Measurements from ENCODE around the gene STRN4. TPM values are rescaled to one million over a fixed set of nuclear protein-coding genes. Genes with fewer than 3 reads are reported as not detected.

Gene STRN4
- total and polyA plus RNA-seq, 2 donors, result 31.9 to 38.7 TPM

DNA sequence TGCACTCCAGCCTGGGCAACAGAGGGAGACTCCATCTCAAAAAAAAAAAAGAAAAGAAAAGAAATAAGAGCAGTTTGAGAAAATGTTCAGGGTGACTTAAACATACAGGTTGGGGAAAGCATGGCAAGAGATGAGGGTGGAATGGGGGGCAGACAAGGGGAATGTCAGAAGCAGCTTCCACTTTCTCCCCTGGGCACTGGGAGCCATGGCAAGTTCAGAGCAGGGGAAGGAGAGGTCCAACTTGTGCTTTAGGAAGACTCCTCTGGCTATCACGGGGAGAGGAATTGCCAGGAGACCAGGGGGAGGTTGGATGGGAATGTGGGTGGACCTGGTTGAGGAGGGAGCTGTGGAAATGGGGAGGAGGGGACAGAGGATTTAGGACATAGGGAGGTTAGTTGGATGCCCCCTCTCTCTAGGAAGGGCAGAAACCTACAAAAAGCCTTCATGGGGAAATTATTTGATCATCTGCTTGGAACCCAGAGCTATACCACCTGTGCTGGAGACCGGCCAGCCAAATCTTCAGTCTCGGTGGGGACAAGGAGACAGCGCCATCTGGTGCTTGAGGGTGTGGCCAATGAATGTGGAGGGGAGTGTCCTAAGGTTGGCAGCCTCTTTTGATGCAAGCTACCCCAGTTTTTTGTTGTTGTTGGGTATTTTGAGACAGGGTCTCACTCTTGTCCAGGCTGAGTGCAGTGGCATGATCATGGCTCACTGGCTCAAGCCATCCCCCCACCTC is 7.3 kb upstream of the STRN4 start:
- H3K9me3 ChIP-seq (ENCODE audit: control insufficient read depth in 2 of 2, insufficient read depth in 1 of 2, low read length in 1 of 2), result no peaks in the 10 kb centered on the region
- no peaks in the 10 kb centered on the region for H3K27me3 ChIP-seq (ENCODE audit: control insufficient read depth in 2 of 2, insufficient read depth in 1 of 2, low read length in 1 of 2)
- DNase-seq (ENCODE audit: low read depth in 6 of 9, low spot score in 9 of 9), result peak in 8 of 9 donors; percentile 44 to 88 (median 73)
- H3K36me3 ChIP-seq (ENCODE audit: control insufficient read depth in 2 of 2, insufficient read depth in 2 of 2, low read length in 1 of 2), result peaks cover 20 to 24% of the 10 kb centered on the region in 2 donors
- no peak overlapping the region for H3K4me3 ChIP-seq (ENCODE audit: low read length in 2 of 2)
- WGBS, result 22% methylated on average over 4 of the region's 4 CpGs
- H3K4me1 ChIP-seq (ENCODE audit: control insufficient read depth in 2 of 2, insufficient read depth in 2 of 2, low read length in 2 of 2), result peaks cover 0 to 16% of the 10 kb centered on the region in 2 donors
- H3K27ac ChIP-seq (ENCODE audit: low read depth in 1 of 2, low read length in 1 of 2), result no peak overlapping the region

DNA sequence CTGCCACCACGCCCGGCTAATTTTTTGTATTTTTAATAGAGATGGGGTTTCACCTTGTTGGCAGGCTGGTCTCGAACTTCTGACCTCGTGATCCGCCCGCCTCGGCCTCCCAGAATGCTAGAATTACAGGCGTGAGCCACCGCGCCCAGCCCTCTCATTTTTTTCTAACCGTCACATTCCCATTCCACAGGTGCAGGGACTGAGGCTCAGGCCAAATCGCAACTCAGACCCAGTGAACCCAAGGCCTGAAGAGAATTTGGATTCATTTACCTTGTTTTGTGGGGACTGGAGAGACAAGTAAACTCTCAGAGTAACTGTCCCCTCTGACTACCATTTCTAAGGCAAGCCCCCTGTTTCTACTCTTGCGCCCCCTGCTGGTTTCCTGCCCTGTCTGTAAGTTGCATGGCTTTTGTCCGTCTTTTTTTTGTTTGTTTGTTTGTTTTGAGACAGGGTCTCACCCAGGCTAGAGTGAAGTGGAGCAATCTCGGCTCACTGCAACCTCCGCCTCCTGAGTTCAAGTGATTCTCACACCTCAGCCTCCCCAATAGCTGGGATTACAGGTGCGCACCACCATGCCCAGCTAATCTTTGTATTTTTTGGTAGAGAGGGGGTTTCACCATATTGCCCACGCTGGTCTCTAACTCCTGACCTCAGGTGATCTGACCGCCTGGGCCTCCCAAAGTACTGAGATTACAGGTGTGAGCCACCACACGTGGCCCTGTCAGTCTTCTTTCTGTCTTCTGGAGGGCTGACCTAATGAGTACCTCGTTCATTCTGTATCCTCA is 2.3 kb upstream of the STRN4 start:
- 95% methylated on average over 21 of the region's 21 CpGs for WGBS
- peak in 4 of 9 donors; percentile 52 to 75 (median 60) for DNase-seq (ENCODE audit: low read depth in 6 of 9, low spot score in 9 of 9)
- Histone ChIP-seq H3K4me3 (ENCODE audit: low read length in 2 of 2) (no peak overlapping the region), H3K9me3 (ENCODE audit: control insufficient read depth in 2 of 2, insufficient read depth in 1 of 2, low read length in 1 of 2) (no peaks in the 10 kb centered on the region), H3K4me1 (ENCODE audit: control insufficient read depth in 2 of 2, insufficient read depth in 2 of 2, low read length in 2 of 2) (peaks cover 23 to 36% of the 10 kb centered on the region in 2 donors), H3K36me3 (ENCODE audit: control insufficient read depth in 2 of 2, insufficient read depth in 2 of 2, low read length in 1 of 2) (peaks cover 9 to 11% of the 10 kb centered on the region in 2 donors), H3K27me3 (ENCODE audit: control insufficient read depth in 2 of 2, insufficient read depth in 1 of 2, low read length in 1 of 2) (no peaks in the 10 kb centered on the region), H3K27ac (ENCODE audit: low read depth in 1 of 2, low read length in 1 of 2) (no peak overlapping the region)

DNA sequence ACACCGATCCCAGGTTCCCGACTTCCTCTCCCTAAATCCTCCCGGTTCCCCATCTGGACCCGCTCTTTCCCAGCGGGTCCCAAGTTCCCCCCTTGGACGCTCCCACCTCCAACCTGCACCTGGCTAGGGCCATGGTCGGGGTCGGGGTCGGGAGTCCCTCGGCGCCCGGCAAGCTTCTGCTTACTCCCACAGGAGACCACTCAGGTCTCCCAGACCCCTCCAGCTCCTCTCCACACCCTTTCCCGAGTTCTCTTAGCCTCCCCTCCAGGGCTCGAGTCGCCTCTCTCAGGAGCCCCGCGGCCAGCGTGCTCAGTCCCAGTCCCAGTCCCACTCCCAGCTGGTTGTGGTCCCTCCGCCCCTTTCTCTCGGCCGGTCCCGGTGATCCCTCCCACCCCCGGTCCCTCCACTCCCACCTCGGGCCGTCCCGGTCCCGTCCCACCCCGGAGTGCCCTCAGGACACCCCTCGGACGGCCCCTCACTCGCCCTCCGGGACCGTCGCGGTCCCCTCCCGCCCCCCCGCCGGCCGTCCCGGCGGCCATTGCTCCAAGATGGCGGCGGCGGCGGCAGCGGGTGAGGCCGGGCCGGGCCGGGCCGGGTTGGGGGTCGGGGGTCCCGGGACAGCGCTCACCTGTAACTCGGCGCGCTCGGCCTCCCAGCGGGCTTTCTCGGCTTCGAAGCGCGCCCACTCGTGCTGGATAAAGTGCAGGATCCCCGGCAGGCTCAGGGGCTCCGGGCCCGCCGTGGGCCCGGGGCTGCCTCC is 549 bp downstream of the STRN4 start, which contains the start of gene FKRP:
Gene FKRP, plus strand, starts transcription at position 537 of the 760 bp plus-strand sequence. CDS start 9,394 bp downstream, outside the sequence.
- WGBS, result under 1% methylated on average over 68 of the region's 68 CpGs
- H3K4me1 ChIP-seq (ENCODE audit: control insufficient read depth in 2 of 2, insufficient read depth in 2 of 2, low read length in 2 of 2), result peaks cover 23 to 36% of the 10 kb centered on the region in 2 donors
- peak within 1 kb of the TSS; percentile 68 to 78 for H3K27ac ChIP-seq (ENCODE audit: low read depth in 1 of 2, low read length in 1 of 2)
- H3K36me3 ChIP-seq (ENCODE audit: control insufficient read depth in 2 of 2, insufficient read depth in 2 of 2, low read length in 1 of 2), result peaks cover 20 to 23% of the 10 kb centered on the region in 2 donors
- H3K9me3 ChIP-seq (ENCODE audit: control insufficient read depth in 2 of 2, insufficient read depth in 1 of 2, low read length in 1 of 2), result no peaks in the 10 kb centered on the region
- H3K4me3 ChIP-seq (ENCODE audit: low read length in 2 of 2), result peak within 1 kb of the TSS; percentile 88 to 100
- no peaks in the 10 kb centered on the region for H3K27me3 ChIP-seq (ENCODE audit: control insufficient read depth in 2 of 2, insufficient read depth in 1 of 2, low read length in 1 of 2)
- DNase-seq (ENCODE audit: low read depth in 6 of 9, low spot score in 9 of 9), result peak in 1 of 9 donors; percentile 52

GRCh38 chr19:46745030-46745429 is 1.2 kb downstream of the STRN4 start:
- Histone ChIP-seq H3K27ac (ENCODE audit: low read depth in 1 of 2, low read length in 1 of 2) (no peak overlapping the region), H3K4me1 (ENCODE audit: control insufficient read depth in 2 of 2, insufficient read depth in 2 of 2, low read length in 2 of 2) (peaks cover 23 to 36% of the 10 kb centered on the region in 2 donors), H3K4me3 (ENCODE audit: low read length in 2 of 2) (peak overlapping the region; percentile 88 to 100), H3K9me3 (ENCODE audit: control insufficient read depth in 2 of 2, insufficient read depth in 1 of 2, low read length in 1 of 2) (no peaks in the 10 kb centered on the region), H3K36me3 (ENCODE audit: control insufficient read depth in 2 of 2, insufficient read depth in 2 of 2, low read length in 1 of 2) (peaks cover 19 to 25% of the 10 kb centered on the region in 2 donors), H3K27me3 (ENCODE audit: control insufficient read depth in 2 of 2, insufficient read depth in 1 of 2, low read length in 1 of 2) (no peaks in the 10 kb centered on the region)
- 41% methylated on average over 8 of the region's 8 CpGs for WGBS
- DNase-seq (ENCODE audit: low read depth in 6 of 9, low spot score in 9 of 9), result no peak

DNA sequence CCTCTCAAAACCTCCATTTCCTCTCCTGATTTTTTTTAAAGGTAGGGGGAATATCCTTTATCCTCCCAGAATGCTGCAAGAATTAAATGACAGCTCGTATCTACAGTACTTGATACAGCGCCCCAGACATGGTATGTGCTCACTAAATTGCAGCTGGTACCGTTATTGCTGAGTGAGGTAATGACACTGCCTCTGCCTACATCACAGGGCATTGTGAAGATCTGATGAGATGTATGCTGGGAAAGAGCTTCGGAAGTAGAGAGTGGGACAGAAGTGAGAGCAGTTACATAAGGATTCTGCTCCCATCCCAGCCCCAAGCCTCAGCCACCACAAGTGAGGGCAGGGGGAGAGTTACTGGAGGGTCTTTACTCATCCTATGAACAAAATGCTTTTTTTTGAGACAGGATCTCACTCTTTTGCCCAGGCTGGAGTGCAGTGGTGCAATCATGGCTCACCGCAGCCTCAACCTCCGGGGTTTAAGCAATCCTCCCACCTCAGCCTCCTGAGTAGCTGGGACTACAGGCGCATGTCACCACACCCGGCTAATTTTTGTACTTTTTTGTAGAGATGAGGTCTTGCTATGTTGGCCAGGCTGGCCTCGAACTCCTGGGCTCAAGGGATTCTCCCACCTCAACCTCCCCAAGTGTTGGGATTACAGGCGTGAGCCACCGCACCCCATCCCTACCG is 2.1 kb downstream of the STRN4 start:
- peaks cover 23 to 36% of the 10 kb centered on the region in 2 donors for H3K4me1 ChIP-seq (ENCODE audit: control insufficient read depth in 2 of 2, insufficient read depth in 2 of 2, low read length in 2 of 2)

GRCh38 chr19:46742926-46743480 is 3.2 kb downstream of the STRN4 start:
- H3K9me3 ChIP-seq (ENCODE audit: control insufficient read depth in 2 of 2, insufficient read depth in 1 of 2, low read length in 1 of 2), result no peaks in the 10 kb centered on the region
- no peaks in the 10 kb centered on the region for H3K27me3 ChIP-seq (ENCODE audit: control insufficient read depth in 2 of 2, insufficient read depth in 1 of 2, low read length in 1 of 2)
- no peak overlapping the region for H3K4me3 ChIP-seq (ENCODE audit: low read length in 2 of 2)
- H3K4me1 ChIP-seq (ENCODE audit: control insufficient read depth in 2 of 2, insufficient read depth in 2 of 2, low read length in 2 of 2), result peaks cover 23 to 34% of the 10 kb centered on the region in 2 donors
- DNase-seq (ENCODE audit: low read depth in 6 of 9, low spot score in 9 of 9), result no peak
- WGBS, result 96% methylated on average over 4 of the region's 4 CpGs
- H3K36me3 ChIP-seq (ENCODE audit: control insufficient read depth in 2 of 2, insufficient read depth in 2 of 2, low read length in 1 of 2), result peaks cover 30 to 42% of the 10 kb centered on the region in 2 donors
- H3K27ac ChIP-seq (ENCODE audit: low read depth in 1 of 2, low read length in 1 of 2), result no peak overlapping the region

More for the DNA sequence above, 2.1 kb downstream of the STRN4 start:
- Histone ChIP-seq H3K4me3 (ENCODE audit: low read length in 2 of 2) (no peak overlapping the region), H3K9me3 (ENCODE audit: control insufficient read depth in 2 of 2, insufficient read depth in 1 of 2, low read length in 1 of 2) (no peaks in the 10 kb centered on the region), H3K36me3 (ENCODE audit: control insufficient read depth in 2 of 2, insufficient read depth in 2 of 2, low read length in 1 of 2) (peaks cover 24 to 33% of the 10 kb centered on the region in 2 donors), H3K27ac (ENCODE audit: low read depth in 1 of 2, low read length in 1 of 2) (no peak overlapping the region), H3K27me3 (ENCODE audit: control insufficient read depth in 2 of 2, insufficient read depth in 1 of 2, low read length in 1 of 2) (no peaks in the 10 kb centered on the region)
- 94% methylated on average over 12 of the region's 12 CpGs for WGBS
- DNase-seq (ENCODE audit: low read depth in 6 of 9, low spot score in 9 of 9), result no peak

GRCh38 chr19:46741447-46741846 is 4.8 kb downstream of the STRN4 start:
- peaks cover 0 to 2% of the 10 kb centered on the region in 2 donors for H3K9me3 ChIP-seq (ENCODE audit: control insufficient read depth in 2 of 2, insufficient read depth in 1 of 2, low read length in 1 of 2)
- peaks cover 16 to 19% of the 10 kb centered on the region in 2 donors for H3K4me1 ChIP-seq (ENCODE audit: control insufficient read depth in 2 of 2, insufficient read depth in 2 of 2, low read length in 2 of 2)
- peaks cover 46 to 57% of the 10 kb centered on the region in 2 donors for H3K36me3 ChIP-seq (ENCODE audit: control insufficient read depth in 2 of 2, insufficient read depth in 2 of 2, low read length in 1 of 2)
- 96% methylated on average over 17 of the region's 17 CpGs for WGBS
- H3K27me3 ChIP-seq (ENCODE audit: control insufficient read depth in 2 of 2, insufficient read depth in 1 of 2, low read length in 1 of 2), result no peaks in the 10 kb centered on the region
- no peak overlapping the region for H3K27ac ChIP-seq (ENCODE audit: low read depth in 1 of 2, low read length in 1 of 2)
- no peak overlapping the region for H3K4me3 ChIP-seq (ENCODE audit: low read length in 2 of 2)
- no peak for DNase-seq (ENCODE audit: low read depth in 6 of 9, low spot score in 9 of 9)

DNA sequence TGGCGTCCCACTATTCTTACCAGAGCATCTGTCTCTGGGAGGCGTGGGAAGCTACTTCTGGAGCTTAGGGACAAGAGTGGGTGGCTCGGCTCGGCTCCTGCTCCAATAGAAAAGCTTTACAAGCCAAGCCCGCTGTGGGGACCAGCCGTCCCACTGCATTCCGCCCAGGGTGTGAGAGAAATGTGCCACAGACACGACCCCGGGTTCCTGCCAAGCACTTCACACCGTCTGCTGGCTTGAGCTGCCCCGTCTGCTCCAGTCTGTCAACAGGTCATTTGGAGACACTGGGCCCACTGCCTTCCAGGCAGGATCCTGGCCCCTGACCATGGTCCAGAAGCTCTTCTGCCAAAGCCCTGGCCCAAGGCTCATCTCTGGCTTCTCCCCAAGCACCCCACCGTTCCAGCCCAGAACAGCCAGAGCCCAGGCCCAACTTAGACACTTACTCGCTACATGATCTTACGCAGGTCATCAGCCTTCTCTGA is 6.9 kb downstream of the STRN4 start:
- peaks cover 0 to 2% of the 10 kb centered on the region in 2 donors for H3K9me3 ChIP-seq (ENCODE audit: control insufficient read depth in 2 of 2, insufficient read depth in 1 of 2, low read length in 1 of 2)
- H3K36me3 ChIP-seq (ENCODE audit: control insufficient read depth in 2 of 2, insufficient read depth in 2 of 2, low read length in 1 of 2), result peaks cover 46 to 69% of the 10 kb centered on the region in 2 donors
- DNase-seq (ENCODE audit: low read depth in 6 of 9, low spot score in 9 of 9), result no peak
- H3K27me3 ChIP-seq (ENCODE audit: control insufficient read depth in 2 of 2, insufficient read depth in 1 of 2, low read length in 1 of 2), result no peaks in the 10 kb centered on the region
- no peak overlapping the region for H3K4me3 ChIP-seq (ENCODE audit: low read length in 2 of 2)
- WGBS, result 94% methylated on average over 14 of the region's 14 CpGs
- peaks cover 4 to 8% of the 10 kb centered on the region in 2 donors for H3K4me1 ChIP-seq (ENCODE audit: control insufficient read depth in 2 of 2, insufficient read depth in 2 of 2, low read length in 2 of 2)
- no peak overlapping the region for H3K27ac ChIP-seq (ENCODE audit: low read depth in 1 of 2, low read length in 1 of 2)

All from thymus (tissue), 11 donors.